HepG2 (cell line): Measurements from ENCODE around the gene S100A6. TPM values are rescaled to one million over a fixed set of nuclear protein-coding genes. Genes with fewer than 3 reads are reported as not detected.

ENCODE experiments used
- CCDC6 ChIP-seq: sonication (generic); formaldehyde crosslinking; IDR thresholded peaks from 2 replicates; pipeline ENCODE4 v1.8.1; 2022; ENCODE audit warnings: mild to moderate bottlenecking, missing genetic modification reagents, moderate library complexity
- ETV5 ChIP-seq: IDR thresholded peaks from 2 replicates; pipeline ENCODE4 v1.6.1; 2018; ENCODE audit warnings: missing biosample characterization, missing genetic modification reagents, inconsistent platforms, borderline replicate concordance
- FOXP4 ChIP-seq: sonication (generic); formaldehyde crosslinking; IDR thresholded peaks from 2 replicates; pipeline ENCODE4 v1.4.0; 2020; ENCODE audit warnings: missing genetic modification reagents
- GABPB1 ChIP-seq: IDR thresholded peaks from 2 replicates; pipeline ENCODE4 v1.6.1; 2016; ENCODE audit warnings: mild to moderate bottlenecking, missing genetic modification reagents, moderate library complexity, missing compliant biosample characterization
- GLI4 ChIP-seq: sonication (generic); formaldehyde crosslinking; IDR thresholded peaks from 2 replicates; pipeline ENCODE4 v1.5.1; 2020; ENCODE audit warnings: missing genetic modification reagents, mild to moderate bottlenecking, moderate library complexity, borderline replicate concordance
- HOXA9 ChIP-seq: sonication (generic); formaldehyde crosslinking; IDR thresholded peaks from 2 replicates; pipeline ENCODE4 v1.8.1; 2022; ENCODE audit warnings: missing genetic modification reagents, mild to moderate bottlenecking, moderate library complexity, borderline replicate concordance
- KLF9 ChIP-seq: IDR thresholded peaks from 2 replicates; pipeline ENCODE4 v1.6.1; 2016; ENCODE audit warnings: low read depth
- MATR3 ChIP-seq: sonication (generic); formaldehyde crosslinking; IDR thresholded peaks from 2 replicates; pipeline ENCODE4 v1.4.0; 2020; ENCODE audit warnings: missing genetic modification reagents
- MTF2 ChIP-seq: sonication (generic); formaldehyde crosslinking; IDR thresholded peaks from 2 replicates; pipeline ENCODE4 v1.5.0; 2020; ENCODE audit warnings: missing genetic modification reagents, borderline replicate concordance
- PHB2 ChIP-seq: fragments of 450-650 bp; IDR thresholded peaks from 2 replicates; pipeline ENCODE4 v1.6.1; 2018; ENCODE audit not compliant: partially characterized antibody
- PHF8 ChIP-seq: sonication (generic); formaldehyde crosslinking; IDR thresholded peaks from 2 replicates; pipeline ENCODE4 v1.5.0; 2020; ENCODE audit warnings: missing genetic modification reagents
- POGZ ChIP-seq: sonication (generic); formaldehyde crosslinking; IDR thresholded peaks from 2 replicates; pipeline ENCODE4 v1.4.0; 2020; ENCODE audit warnings: mild to moderate bottlenecking, missing genetic modification reagents
- RAD21 ChIP-seq: fragments of 450-650 bp; formaldehyde crosslinking; IDR thresholded peaks from 2 replicates; pipeline ENCODE4 v1.5.0; 2020; ENCODE audit warnings: mild to moderate bottlenecking
- RFX3 ChIP-seq: IDR thresholded peaks from 2 replicates; pipeline ENCODE4 v1.6.1; 2016; ENCODE audit warnings: missing biosample characterization, missing genetic modification reagents
- RFX5 ChIP-seq: IDR thresholded peaks from 2 replicates; pipeline ENCODE4 v1.6.1; 2011; ENCODE audit warnings: low read depth, low read length, improper control_type of control experiment
- SIN3A ChIP-seq: IDR thresholded peaks from 2 replicates; pipeline ENCODE4 v1.6.1; 2011; ENCODE audit warnings: low read depth, mild to moderate bottlenecking, control low read depth, low read length, borderline replicate concordance
- SMAD3 ChIP-seq: sonication (generic); formaldehyde crosslinking; IDR thresholded peaks from 2 replicates; pipeline ENCODE4 v1.4.0; 2020; ENCODE audit warnings: missing genetic modification reagents
- SOX5 ChIP-seq: IDR thresholded peaks from 2 replicates; pipeline ENCODE4 v1.6.1; 2016; ENCODE audit warnings: borderline replicate concordance
- SRSF9 ChIP-seq: fragments of 200-400 bp; formaldehyde crosslinking; IDR thresholded peaks from 2 replicates; pipeline ENCODE4 v1.6.1; 2018; ENCODE audit warnings: borderline replicate concordance, mild to moderate bottlenecking, low read depth, low read length; ENCODE audit not compliant: insufficient read depth, poor library complexity, severe bottlenecking
- TARDBP ChIP-seq: sonication (generic); formaldehyde crosslinking; IDR thresholded peaks from 2 replicates; pipeline ENCODE4 v1.8.0; 2022; ENCODE audit warnings: mild to moderate bottlenecking, missing genetic modification reagents
- YEATS4 ChIP-seq: sonication (generic); formaldehyde crosslinking; IDR thresholded peaks from 2 replicates; pipeline ENCODE4 v1.4.0; 2020; ENCODE audit warnings: missing genetic modification reagents, borderline replicate concordance
- ZBTB42 ChIP-seq: sonication (generic); formaldehyde crosslinking; IDR thresholded peaks from 2 replicates; pipeline ENCODE4 v1.5.0; 2020; ENCODE audit warnings: mild to moderate bottlenecking, missing genetic modification reagents
- ZMYM2 ChIP-seq: sonication (generic); formaldehyde crosslinking; IDR thresholded peaks from 2 replicates; pipeline ENCODE4 v1.8.0; 2022; ENCODE audit warnings: mild to moderate bottlenecking, missing genetic modification reagents
- ZNF552 ChIP-seq: sonication (generic); formaldehyde crosslinking; IDR thresholded peaks from 2 replicates; pipeline ENCODE4 v1.9.0; 2022; ENCODE audit warnings: missing genetic modification reagents, mild to moderate bottlenecking, borderline replicate concordance
- ZNF720 ChIP-seq: sonication (generic); formaldehyde crosslinking; IDR thresholded peaks from 2 replicates; pipeline ENCODE4 v1.4.0; 2020; ENCODE audit warnings: missing genetic modification reagents
- ZNF878 ChIP-seq: sonication (generic); formaldehyde crosslinking; IDR thresholded peaks from 2 replicates; pipeline ENCODE4 v1.8.1; 2023; ENCODE audit warnings: mild to moderate bottlenecking, missing genetic modification reagents, moderate library complexity
- ZNF879 ChIP-seq: sonication (generic); formaldehyde crosslinking; IDR thresholded peaks from 2 replicates; pipeline ENCODE4 v1.8.1; 2023; ENCODE audit warnings: missing genetic modification reagents
- polyA plus RNA-seq, 8 experiments: library from polyadenylated mRNA; depleted of rRNA in 3 of 8; stranded (reverse) in 7 of 8; unstranded in 1 of 8; fragments of >200 nt; fragmentation: Illumina TruSeq in 4 of 8; extraction: Trizol in 4 of 8; gene quantifications; 2 replicates each; pipeline versions ENCODE4 v1.2.1 to v1.2.3, GENCODE V29; 2011 to 2016; ENCODE audit warnings: low read depth in 4 of 8, missing spikeins in 1 of 8, mixed read lengths in 1 of 8; ENCODE audit not compliant: insufficient read depth in 1 of 8
- total RNA-seq, 5 experiments: library from RNA; depleted of rRNA; stranded (reverse); fragments of >200 nt; fragmentation: Illumina TruSeq; extraction: Trizol; gene quantifications; 2 replicates each; pipeline ENCODE4 v1.2.3, GENCODE V29; 2016; ENCODE audit warnings: low read depth in 1 of 5
- TF ChIP-seq, protein P1 (sequence below): sonication (generic); formaldehyde crosslinking; IDR thresholded peaks from 2 replicates; pipeline ENCODE4 v1.5.0; 2020; ENCODE audit warnings: missing genetic modification reagents
- TF ChIP-seq, protein P2 (sequence below): IDR thresholded peaks from 2 replicates; pipeline ENCODE4 v1.6.1; 2016; ENCODE audit warnings: missing compliant biosample characterization, missing genetic modification reagents, borderline replicate concordance

S100A6 gene
- total and polyA plus RNA-seq, 2 of the 13 experiments (the other 11 are each of a cell fraction or from before 2014, with no cell fraction given): 72.9 to 85.0 TPM

DNA sequence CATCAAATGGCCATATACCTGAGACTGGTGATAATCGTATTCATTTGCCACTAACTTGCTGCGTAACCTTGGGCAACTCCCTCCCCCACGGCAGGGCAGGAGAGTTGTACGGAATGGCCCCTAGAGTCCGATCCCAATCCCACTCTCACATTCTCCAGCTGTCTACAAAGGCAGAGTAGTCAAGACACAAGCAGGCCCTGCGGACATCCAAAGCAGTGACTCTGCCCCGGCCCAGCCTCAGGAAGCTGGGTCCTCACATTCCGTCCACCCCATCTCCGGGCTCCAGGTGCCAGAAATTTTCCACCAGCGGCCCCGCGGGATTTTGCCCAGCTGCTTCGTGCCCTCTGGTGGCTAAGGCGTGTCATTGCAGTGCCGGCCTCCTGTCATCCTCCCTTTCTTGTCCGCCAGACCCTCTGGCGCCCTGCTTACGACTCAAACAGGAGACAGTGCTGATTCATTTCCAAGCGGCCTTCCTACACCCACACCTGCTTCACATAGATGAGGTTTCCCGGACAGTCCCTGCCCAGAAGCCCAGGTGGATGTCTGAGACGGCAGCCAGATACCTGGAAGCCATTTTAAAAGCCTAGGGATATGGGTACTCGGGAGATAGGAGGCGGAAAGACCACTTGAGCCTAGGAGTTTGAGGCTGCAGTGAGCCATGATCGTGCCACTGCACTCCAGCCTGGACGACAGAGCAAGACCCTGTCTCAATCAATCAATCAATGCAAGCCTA, 32.7 kb upstream of the S100A6 start (continued):
- TF ChIP-seq FOXP4 (0 out of 2 replicates have a peak, but pooled peaks have one; percentile 20), GLI4 (CRISPR knock-in tag) (no peak), GABPB1 (CRISPR knock-in tag) (peak; percentile 43; the same call in 1 of the 2 replicates), PHF8 (no peak), ZNF720 (CRISPR knock-in tag) (no peak), RFX3 (CRISPR knock-in tag) (no peak), ZNF878 (CRISPR knock-in tag) (no peak), YEATS4 (CRISPR knock-in tag) (no peak), ZNF552 (no peak), SMAD3 (CRISPR knock-in tag) (peak; percentile 79; the same call in 1 of the 2 replicates), TARDBP (peak; percentile 76), POGZ (CRISPR knock-in tag) (no peak), SOX5 (CRISPR knock-in tag) (no peak), CCDC6 (CRISPR knock-in tag) (no peak), SRSF9 (no peak), KLF9 (CRISPR knock-in tag) (no peak), RFX5 (no peak), ETV5 (CRISPR knock-in tag) (peak; percentile 56; the same call in 1 of the 2 replicates), RAD21 (CRISPR knock-in tag) (peak; percentile 98), MTF2 (no peak), HOXA9 (CRISPR knock-in tag) (no peak), ZBTB42 (CRISPR knock-in tag) (no peak), ZNF879 (no peak), SIN3A (no peak), PHB2 (no peak), ZMYM2 (CRISPR knock-in tag) (no peak), MATR3 (CRISPR knock-in tag) (no peak)
- TF ChIP-seq, protein P1, sequence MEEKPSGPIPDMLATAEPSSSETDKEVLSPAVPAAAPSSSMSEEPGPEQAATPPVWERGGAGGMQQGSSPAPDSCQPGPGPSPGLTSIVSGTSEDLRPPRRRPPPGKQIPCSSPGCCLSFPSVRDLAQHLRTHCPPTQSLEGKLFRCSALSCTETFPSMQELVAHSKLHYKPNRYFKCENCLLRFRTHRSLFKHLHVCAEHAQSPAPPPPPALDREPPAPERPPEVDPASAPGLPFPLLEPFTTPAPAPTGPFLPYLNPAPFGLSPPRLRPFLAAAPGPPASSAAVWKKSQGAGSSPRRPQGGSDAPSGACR: no peak
- TF ChIP-seq, protein P2, sequence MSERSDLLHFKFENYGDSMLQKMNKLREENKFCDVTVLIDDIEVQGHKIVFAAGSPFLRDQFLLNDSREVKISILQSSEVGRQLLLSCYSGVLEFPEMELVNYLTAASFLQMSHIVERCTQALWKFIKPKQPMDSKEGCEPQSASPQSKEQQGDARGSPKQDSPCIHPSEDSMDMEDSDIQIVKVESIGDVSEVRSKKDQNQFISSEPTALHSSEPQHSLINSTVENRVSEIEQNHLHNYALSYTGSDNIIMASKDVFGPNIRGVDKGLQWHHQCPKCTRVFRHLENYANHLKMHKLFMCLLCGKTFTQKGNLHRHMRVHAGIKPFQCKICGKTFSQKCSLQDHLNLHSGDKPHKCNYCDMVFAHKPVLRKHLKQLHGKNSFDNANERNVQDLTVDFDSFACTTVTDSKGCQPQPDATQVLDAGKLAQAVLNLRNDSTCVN (CRISPR knock-in tag): no peak; the same call in 1 of the 2 replicates
